Vagina (tissue), 2 donors: ENCODE results near the gene APOBEC3F. TPM values are rescaled to one million over a fixed set of nuclear protein-coding genes. Genes with fewer than 3 reads are reported as not detected.
"Not testable (repeated sequence)": the region's sequence is repeated elsewhere in the genome, so short reads cannot be mapped to it uniquely, and the experiment has no call there.

Experiments
- DNase-seq, 2 donors: peaks; one replicate each; pipeline ENCODE4 v3.0.0-alpha.2; 2017; ENCODE audit errors: extremely low spot score in 2 of 2
- H3K27ac ChIP-seq: fragments of 200-600 bp; sonication (generic); one replicate; pipeline ENCODE4 v1.5.1; 2019
- H3K27me3 ChIP-seq: fragments of 200-600 bp; sonication (generic); one replicate; pipeline ENCODE4 v1.5.1; 2019
- H3K36me3 ChIP-seq, 2 donors: fragments of 200-600 bp; sonication (generic); one replicate each; pipeline ENCODE4 v1.5.1; 2017 to 2019
- H3K4me1 ChIP-seq: fragments of 200-600 bp; sonication (generic); one replicate; pipeline ENCODE4 v1.5.1; 2019
- H3K4me3 ChIP-seq, 2 donors: fragments of 200-600 bp; sonication (generic); 1 replicate in 1 of 2; 2 replicates in 1 of 2; pipeline ENCODE4 v1.5.1; 2016 to 2019
- H3K9me3 ChIP-seq: fragments of 200-600 bp; sonication (generic); one replicate; pipeline ENCODE4 v1.5.1; 2019
- POLR2A ChIP-seq, 2 donors: fragments of 450-650 bp; IDR thresholded peaks; one replicate each; pipeline ENCODE4 v1.6.1; 2017; ENCODE audit warnings: antibody characterized with exemption in 2 of 2, mild to moderate bottlenecking in 2 of 2, moderate library complexity in 2 of 2
- POLR2AphosphoS5 ChIP-seq, 2 donors: sonication (generic); formaldehyde crosslinking; IDR thresholded peaks; one replicate each; pipeline ENCODE4 v1.9.0; 2017; ENCODE audit warnings: antibody characterized with exemption in 2 of 2, mild to moderate bottlenecking in 2 of 2, low read depth in 1 of 2; ENCODE audit not compliant: insufficient read depth in 1 of 2
- intact Hi-C: fragments of 100-400 bp; cut with DNase I; formaldehyde crosslinking; loops from one replicate; pipeline ENCODE4 v1.15.1; 2023
- total RNA-seq: library from RNA; depleted of rRNA; stranded (reverse); fragments of >200 nt; gene quantifications from one replicate; pipeline ENCODE4 v1.2.3, GENCODE V29; 2016
- TF ChIP-seq, protein P1 (sequence below), 3 experiments: fragments of 450-650 bp in 2 of 3; fragments of 200-600 bp in 1 of 3; sonication (generic) in 1 of 3; IDR thresholded peaks; one replicate each; pipeline ENCODE4 v1.5.1; 2017 to 2019; ENCODE audit warnings: antibody characterized with exemption in 3 of 3, mild to moderate bottlenecking in 2 of 3, moderate library complexity in 2 of 3

APOBEC3F gene
- total RNA-seq, 1 donor from 2014 or later, result 2.7 TPM

- no peak overlapping the region for H3K4me3 ChIP-seq
- H3K9me3 ChIP-seq, result no peaks in the 10 kb centered on the region
- H3K36me3 ChIP-seq, result no peaks in the 10 kb centered on the region
- no peak for DNase-seq
- H3K4me1 ChIP-seq, result peaks cover 20% of the 10 kb centered on the region
- TF ChIP-seq, protein P1, sequence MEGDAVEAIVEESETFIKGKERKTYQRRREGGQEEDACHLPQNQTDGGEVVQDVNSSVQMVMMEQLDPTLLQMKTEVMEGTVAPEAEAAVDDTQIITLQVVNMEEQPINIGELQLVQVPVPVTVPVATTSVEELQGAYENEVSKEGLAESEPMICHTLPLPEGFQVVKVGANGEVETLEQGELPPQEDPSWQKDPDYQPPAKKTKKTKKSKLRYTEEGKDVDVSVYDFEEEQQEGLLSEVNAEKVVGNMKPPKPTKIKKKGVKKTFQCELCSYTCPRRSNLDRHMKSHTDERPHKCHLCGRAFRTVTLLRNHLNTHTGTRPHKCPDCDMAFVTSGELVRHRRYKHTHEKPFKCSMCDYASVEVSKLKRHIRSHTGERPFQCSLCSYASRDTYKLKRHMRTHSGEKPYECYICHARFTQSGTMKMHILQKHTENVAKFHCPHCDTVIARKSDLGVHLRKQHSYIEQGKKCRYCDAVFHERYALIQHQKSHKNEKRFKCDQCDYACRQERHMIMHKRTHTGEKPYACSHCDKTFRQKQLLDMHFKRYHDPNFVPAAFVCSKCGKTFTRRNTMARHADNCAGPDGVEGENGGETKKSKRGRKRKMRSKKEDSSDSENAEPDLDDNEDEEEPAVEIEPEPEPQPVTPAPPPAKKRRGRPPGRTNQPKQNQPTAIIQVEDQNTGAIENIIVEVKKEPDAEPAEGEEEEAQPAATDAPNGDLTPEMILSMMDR (IDR thresholded peaks at IDR 0.05), result no peak
- TF ChIP-seq POLR2A (IDR thresholded peaks at IDR 0.05) (no peak), POLR2AphosphoS5 (IDR thresholded peaks at IDR 0.05; ENCODE audit: insufficient read depth in 1 of 2, low read depth in 1 of 2) (no peak)
- H3K27ac ChIP-seq, result peak overlapping the region; percentile 96
- intact Hi-C loops, result no loop called here
- no peaks in the 10 kb centered on the region for H3K27me3 ChIP-seq
Measured at GRCh38 chr22:39039306-39040126, 1.1 kb upstream of the APOBEC3F start.

GRCh38 chr22:39040155-39040537 lies 518 bp upstream of the APOBEC3F start:
- H3K27me3 ChIP-seq, H3K9me3 ChIP-seq, intact Hi-C loops, DNase-seq, H3K36me3 ChIP-seq: not testable (repeated sequence)
- Histone ChIP-seq H3K4me1 (peaks cover 20% of the 10 kb centered on the region), H3K27ac (peak overlapping the region; percentile 96), H3K4me3 (peak overlapping the region; percentile 72 to 73)

DNA sequence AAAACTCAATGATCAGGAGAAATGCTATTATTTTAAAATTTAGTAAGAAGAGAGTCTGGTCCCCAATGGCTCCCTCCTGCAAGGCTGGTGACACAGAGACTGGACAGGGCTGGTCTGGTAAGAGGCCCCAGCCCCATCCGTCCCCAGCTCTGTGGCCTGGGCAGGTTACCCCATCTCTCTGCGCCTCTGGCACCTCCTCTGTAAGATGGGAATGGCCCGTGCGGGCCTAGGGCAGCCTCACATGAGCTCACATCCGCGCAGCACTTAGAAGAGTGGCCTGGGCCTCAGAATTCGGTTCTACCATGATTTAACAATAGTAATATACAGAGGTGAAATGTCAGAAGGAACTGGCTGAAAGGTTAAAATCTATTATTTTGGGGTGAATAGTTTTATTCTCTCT lies 1.2 kb downstream of the APOBEC3F start:
- H3K4me1 ChIP-seq, result peaks cover 20% of the 10 kb centered on the region
- DNase-seq, result no peak
- peak overlapping the region; percentile 96 for H3K27ac ChIP-seq
- no peak for TF ChIP-seq POLR2A (IDR thresholded peaks at IDR 0.05)
- TF ChIP-seq, protein P1 (IDR thresholded peaks at IDR 0.05), result no peak
- no peak for TF ChIP-seq POLR2AphosphoS5 (IDR thresholded peaks at IDR 0.05; ENCODE audit: insufficient read depth in 1 of 2, low read depth in 1 of 2)
- H3K9me3 ChIP-seq, result no peaks in the 10 kb centered on the region
- intact Hi-C loops, result no loop called here
- H3K36me3 ChIP-seq, result no peaks in the 10 kb centered on the region
- no peaks in the 10 kb centered on the region for H3K27me3 ChIP-seq
- H3K4me3 ChIP-seq, result no peak overlapping the region

DNA sequence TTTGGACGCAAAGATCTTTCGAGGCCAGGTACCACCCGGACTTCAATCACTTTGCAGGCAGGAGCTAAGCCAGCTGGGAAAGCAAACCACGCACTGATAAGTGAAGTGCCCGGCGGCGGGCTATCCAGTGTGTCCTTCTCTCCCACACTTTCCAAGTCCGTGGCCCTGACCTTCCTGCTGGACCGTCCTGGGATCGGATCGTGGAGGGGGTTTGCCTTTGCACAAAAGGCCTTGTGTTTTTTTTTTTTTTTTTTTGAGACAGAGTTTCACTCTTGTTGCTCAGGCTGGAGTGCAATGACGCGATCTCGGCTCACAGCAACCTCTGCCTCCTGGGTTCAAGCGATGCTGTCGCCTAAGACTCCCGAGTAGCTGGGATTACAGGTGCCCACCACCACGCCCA lies 2.4 kb downstream of the APOBEC3F start:
- H3K9me3 ChIP-seq, H3K4me3 ChIP-seq, H3K27me3 ChIP-seq, DNase-seq, intact Hi-C loops, H3K36me3 ChIP-seq, H3K27ac ChIP-seq: not testable (repeated sequence)
- H3K4me1 ChIP-seq, result peaks cover 20% of the 10 kb centered on the region

- H3K4me1 ChIP-seq, result peaks cover 20% of the 10 kb centered on the region
- H3K9me3 ChIP-seq, H3K27ac ChIP-seq, intact Hi-C loops, DNase-seq, H3K36me3 ChIP-seq, H3K27me3 ChIP-seq, H3K4me3 ChIP-seq: not testable (repeated sequence)
Measured at GRCh38 chr22:39045136-39045535, 4.5 kb downstream of the APOBEC3F start.

DNA sequence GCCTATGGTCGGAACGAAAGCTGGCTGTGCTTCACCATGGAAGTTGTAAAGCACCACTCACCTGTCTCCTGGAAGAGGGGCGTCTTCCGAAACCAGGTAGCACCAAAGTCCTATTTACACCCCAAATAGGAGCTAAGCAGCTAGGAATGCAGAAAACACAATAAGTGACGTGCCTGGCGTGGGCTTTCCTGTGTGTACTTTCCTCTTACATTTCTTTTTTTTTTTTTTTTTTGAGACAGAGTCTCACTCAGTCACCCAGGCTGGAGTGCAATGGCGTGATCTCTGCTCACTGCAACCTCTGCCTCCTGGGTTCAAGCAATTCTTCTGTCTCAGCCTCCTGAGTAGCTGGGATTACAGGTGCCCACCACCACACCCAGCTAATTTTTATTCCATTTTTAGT lies 8.8 kb downstream of the APOBEC3F start:
- intact Hi-C loops, DNase-seq, H3K4me3 ChIP-seq, H3K27ac ChIP-seq, H3K36me3 ChIP-seq, H3K27me3 ChIP-seq, H3K4me1 ChIP-seq, H3K9me3 ChIP-seq: not testable (repeated sequence)

- H3K36me3 ChIP-seq, DNase-seq, H3K27ac ChIP-seq, H3K27me3 ChIP-seq, H3K4me3 ChIP-seq, intact Hi-C loops, H3K9me3 ChIP-seq, H3K4me1 ChIP-seq: not testable (repeated sequence)
Measured at GRCh38 chr22:39051844-39052495, 11.3 kb downstream of the APOBEC3F start.
